Measurements from ENCODE around the gene NEK1. TPM values are rescaled to one million over a fixed set of nuclear protein-coding genes. Genes with fewer than 3 reads are reported as not detected.
"Not testable (repeated sequence)": the region's sequence is repeated elsewhere in the genome, so short reads cannot be mapped to it uniquely, and the experiment has no call there.

NEK1 gene
- total RNA-seq, 2 donors from 2014 or later = 8.0 to 24.0 TPM

- H3K27ac ChIP-seq = no peak overlapping the region
- ATAC-seq (ENCODE audit: insufficient number of reproducible peaks, low FRiP score, low read depth) (no peak), DNase-seq (ENCODE audit: low spot score) (no peak)
- H3K4me1 ChIP-seq (ENCODE audit: control insufficient read depth in 1 of 2, low read depth in 2 of 2) = peaks cover 7 to 17% of the 10 kb centered on the region in 2 donors
- no peaks in the 10 kb centered on the region for H3K9me3 ChIP-seq
- TF ChIP-seq CTCF (IDR thresholded peaks at IDR 0.05) = no peak
- no peaks in the 10 kb centered on the region for H3K36me3 ChIP-seq
- no peaks in the 10 kb centered on the region for H3K27me3 ChIP-seq (replicated peaks; ENCODE audit: insufficient read depth)
- no peak overlapping the region for H3K4me3 ChIP-seq
Observed at GRCh38 chr4:169626331-169627282, 14.2 kb upstream of the NEK1 start.

GRCh38 chr4:169625886-169626285 lies 13.5 kb upstream of the NEK1 start:
- Histone ChIP-seq H3K9me3 (no peaks in the 10 kb centered on the region), H3K4me1 (ENCODE audit: control insufficient read depth in 1 of 2, low read depth in 2 of 2) (peaks cover 7 to 21% of the 10 kb centered on the region in 2 donors), H3K36me3 (no peaks in the 10 kb centered on the region), H3K4me3 (no peak overlapping the region), H3K27me3 (replicated peaks; ENCODE audit: insufficient read depth) (no peaks in the 10 kb centered on the region), H3K27ac (no peak overlapping the region)
- ATAC-seq (ENCODE audit: insufficient number of reproducible peaks, low FRiP score, low read depth) (no peak), DNase-seq (ENCODE audit: low spot score) (no peak)
- TF ChIP-seq CTCF (IDR thresholded peaks at IDR 0.05) = no peak

- not testable (repeated sequence) for H3K27me3 ChIP-seq (replicated peaks; ENCODE audit: insufficient read depth); DNase-seq (ENCODE audit: low spot score); ATAC-seq (ENCODE audit: insufficient number of reproducible peaks, low FRiP score, low read depth); H3K9me3 ChIP-seq; H3K4me3 ChIP-seq; H3K36me3 ChIP-seq; H3K27ac ChIP-seq
- H3K4me1 ChIP-seq (ENCODE audit: control insufficient read depth in 1 of 2, low read depth in 2 of 2) = peaks cover 7 to 24% of the 10 kb centered on the region in 2 donors
Observed at GRCh38 chr4:169624012-169624411, 11.6 kb upstream of the NEK1 start.

GRCh38 chr4:169622566-169622965 lies 10.2 kb upstream of the NEK1 start:
- ATAC-seq (ENCODE audit: insufficient number of reproducible peaks, low FRiP score, low read depth) (no peak), DNase-seq (ENCODE audit: low spot score) (no peak)
- H3K4me1 ChIP-seq (ENCODE audit: control insufficient read depth in 1 of 2, low read depth in 2 of 2) = peaks cover 7 to 27% of the 10 kb centered on the region in 2 donors
- no peaks in the 10 kb centered on the region for H3K27me3 ChIP-seq (replicated peaks; ENCODE audit: insufficient read depth)
- no peaks in the 10 kb centered on the region for H3K9me3 ChIP-seq
- peak overlapping the region; percentile 97 for H3K4me3 ChIP-seq
- H3K36me3 ChIP-seq = no peaks in the 10 kb centered on the region
- TF ChIP-seq CTCF (IDR thresholded peaks at IDR 0.05) = no peak
- no peak overlapping the region for H3K27ac ChIP-seq

GRCh38 chr4:169621731-169622492 lies 9.5 kb upstream of the NEK1 start:
- peak overlapping the region; percentile 97 for H3K4me3 ChIP-seq
- H3K4me1 ChIP-seq (ENCODE audit: control insufficient read depth in 1 of 2, low read depth in 2 of 2) = peaks cover 7 to 27% of the 10 kb centered on the region in 2 donors
- no peak for TF ChIP-seq CTCF (IDR thresholded peaks at IDR 0.05)
- no peaks in the 10 kb centered on the region for H3K27me3 ChIP-seq (replicated peaks; ENCODE audit: insufficient read depth)
- no peak for DNase-seq (ENCODE audit: low spot score)
- H3K36me3 ChIP-seq = no peaks in the 10 kb centered on the region
- ATAC-seq (ENCODE audit: insufficient number of reproducible peaks, low FRiP score, low read depth) = no peak
- no peaks in the 10 kb centered on the region for H3K9me3 ChIP-seq
- no peak overlapping the region for H3K27ac ChIP-seq
